ENCODE data around the gene CPNE5.

DNA sequence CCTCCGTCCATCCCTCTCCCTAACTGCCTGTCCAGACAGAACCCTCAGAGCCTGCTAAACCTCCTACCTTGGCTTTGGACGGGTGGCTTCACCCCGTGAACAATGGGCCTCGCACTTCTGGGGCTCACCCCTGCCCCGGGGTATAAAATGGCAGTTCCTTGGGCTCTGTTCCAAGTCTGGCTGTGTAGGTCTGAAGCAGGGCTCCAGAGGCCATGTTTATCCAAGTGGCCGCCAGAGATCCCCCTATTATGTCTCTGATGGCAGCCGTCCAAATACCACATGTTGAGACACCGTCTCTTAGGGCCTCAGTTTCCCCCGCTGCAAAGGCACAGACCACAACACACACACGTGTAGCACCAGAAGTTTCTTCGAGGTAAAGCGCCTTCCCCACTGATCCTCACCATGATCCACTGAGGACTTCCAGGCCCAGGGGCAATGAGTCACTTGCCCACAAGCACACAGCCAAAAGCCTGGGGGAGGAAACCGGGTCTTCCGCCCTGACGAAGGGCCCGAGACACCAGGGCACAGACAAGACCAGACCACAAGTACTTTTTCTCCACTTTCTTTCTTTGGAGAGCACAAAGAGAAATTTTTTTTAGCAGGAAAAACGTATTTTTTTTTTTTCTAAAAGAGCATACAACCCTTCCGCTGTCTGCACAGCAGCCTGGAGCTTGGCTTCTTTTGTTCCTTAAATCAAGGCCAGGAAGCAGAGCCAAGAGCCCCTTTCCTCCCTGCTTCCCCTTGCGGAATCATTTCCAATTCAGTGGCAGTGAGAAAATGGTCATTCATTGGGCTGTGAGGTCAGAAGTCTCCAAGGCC, 11.8 kb downstream of the CPNE5 start:
- TF ChIP-seq YY1 (IDR thresholded peaks at IDR 0.05; ENCODE audit: low read depth) (no peak), CREB1 (IDR thresholded peaks at IDR 0.05; ENCODE audit: low read depth) (no peak), NFIC (IDR thresholded peaks at IDR 0.05) (no peak), EP300 (IDR thresholded peaks at IDR 0.05; ENCODE audit: borderline replicate concordance) (no peak), EGR1 (IDR thresholded peaks at IDR 0.05) (no peak)
- TF ChIP-seq, protein P1, sequence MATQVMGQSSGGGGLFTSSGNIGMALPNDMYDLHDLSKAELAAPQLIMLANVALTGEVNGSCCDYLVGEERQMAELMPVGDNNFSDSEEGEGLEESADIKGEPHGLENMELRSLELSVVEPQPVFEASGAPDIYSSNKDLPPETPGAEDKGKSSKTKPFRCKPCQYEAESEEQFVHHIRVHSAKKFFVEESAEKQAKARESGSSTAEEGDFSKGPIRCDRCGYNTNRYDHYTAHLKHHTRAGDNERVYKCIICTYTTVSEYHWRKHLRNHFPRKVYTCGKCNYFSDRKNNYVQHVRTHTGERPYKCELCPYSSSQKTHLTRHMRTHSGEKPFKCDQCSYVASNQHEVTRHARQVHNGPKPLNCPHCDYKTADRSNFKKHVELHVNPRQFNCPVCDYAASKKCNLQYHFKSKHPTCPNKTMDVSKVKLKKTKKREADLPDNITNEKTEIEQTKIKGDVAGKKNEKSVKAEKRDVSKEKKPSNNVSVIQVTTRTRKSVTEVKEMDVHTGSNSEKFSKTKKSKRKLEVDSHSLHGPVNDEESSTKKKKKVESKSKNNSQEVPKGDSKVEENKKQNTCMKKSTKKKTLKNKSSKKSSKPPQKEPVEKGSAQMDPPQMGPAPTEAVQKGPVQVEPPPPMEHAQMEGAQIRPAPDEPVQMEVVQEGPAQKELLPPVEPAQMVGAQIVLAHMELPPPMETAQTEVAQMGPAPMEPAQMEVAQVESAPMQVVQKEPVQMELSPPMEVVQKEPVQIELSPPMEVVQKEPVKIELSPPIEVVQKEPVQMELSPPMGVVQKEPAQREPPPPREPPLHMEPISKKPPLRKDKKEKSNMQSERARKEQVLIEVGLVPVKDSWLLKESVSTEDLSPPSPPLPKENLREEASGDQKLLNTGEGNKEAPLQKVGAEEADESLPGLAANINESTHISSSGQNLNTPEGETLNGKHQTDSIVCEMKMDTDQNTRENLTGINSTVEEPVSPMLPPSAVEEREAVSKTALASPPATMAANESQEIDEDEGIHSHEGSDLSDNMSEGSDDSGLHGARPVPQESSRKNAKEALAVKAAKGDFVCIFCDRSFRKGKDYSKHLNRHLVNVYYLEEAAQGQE (IDR thresholded peaks at IDR 0.05; ENCODE audit: low read depth), result no peak
- TF ChIP-seq, protein P2, sequence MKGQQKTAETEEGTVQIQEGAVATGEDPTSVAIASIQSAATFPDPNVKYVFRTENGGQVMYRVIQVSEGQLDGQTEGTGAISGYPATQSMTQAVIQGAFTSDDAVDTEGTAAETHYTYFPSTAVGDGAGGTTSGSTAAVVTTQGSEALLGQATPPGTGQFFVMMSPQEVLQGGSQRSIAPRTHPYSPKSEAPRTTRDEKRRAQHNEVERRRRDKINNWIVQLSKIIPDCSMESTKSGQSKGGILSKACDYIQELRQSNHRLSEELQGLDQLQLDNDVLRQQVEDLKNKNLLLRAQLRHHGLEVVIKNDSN (IDR thresholded peaks at IDR 0.05), result no peak
